Peyer's patch (tissue), 4 donors: ENCODE results near the gene SPTB.

Experiments
- POLR2A ChIP-seq, 2 donors: fragments of 450-650 bp; IDR thresholded peaks; one replicate each; pipeline ENCODE4 v1.5.1; 2017; ENCODE audit warnings: antibody characterized with exemption in 2 of 2, mild to moderate bottlenecking in 2 of 2, moderate library complexity in 2 of 2
- TF ChIP-seq, protein P1 (sequence below), 6 experiments: fragments of 450-650 bp in 4 of 6; fragments of 200-600 bp in 2 of 6; sonication (generic) in 1 of 6; IDR thresholded peaks; one replicate each; pipeline ENCODE4 v1.5.1; 2017 to 2019; ENCODE audit warnings: antibody characterized with exemption in 6 of 6, mild to moderate bottlenecking in 3 of 6, moderate library complexity in 1 of 6

DNA sequence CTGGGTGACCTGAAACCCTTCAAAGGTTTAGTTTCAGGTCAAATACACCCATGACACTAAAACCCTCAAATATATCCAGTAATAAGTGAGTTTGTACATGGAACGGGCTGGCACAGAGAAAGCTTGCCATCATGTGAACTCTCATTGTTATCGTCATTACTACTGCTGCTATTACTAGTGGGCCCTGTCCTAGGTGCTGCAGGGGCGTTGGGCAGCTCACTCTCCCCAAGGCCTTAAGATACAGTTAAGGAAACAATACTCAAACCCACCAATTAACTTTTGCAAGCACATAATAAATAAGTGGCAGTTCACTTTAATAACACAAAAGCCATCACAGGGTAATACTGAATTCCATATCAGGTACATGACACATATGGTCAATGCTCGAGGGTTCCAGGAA lies 71.3 kb downstream of the SPTB start:
- TF ChIP-seq POLR2A (IDR thresholded peaks at IDR 0.05): no peak
- TF ChIP-seq, protein P1, sequence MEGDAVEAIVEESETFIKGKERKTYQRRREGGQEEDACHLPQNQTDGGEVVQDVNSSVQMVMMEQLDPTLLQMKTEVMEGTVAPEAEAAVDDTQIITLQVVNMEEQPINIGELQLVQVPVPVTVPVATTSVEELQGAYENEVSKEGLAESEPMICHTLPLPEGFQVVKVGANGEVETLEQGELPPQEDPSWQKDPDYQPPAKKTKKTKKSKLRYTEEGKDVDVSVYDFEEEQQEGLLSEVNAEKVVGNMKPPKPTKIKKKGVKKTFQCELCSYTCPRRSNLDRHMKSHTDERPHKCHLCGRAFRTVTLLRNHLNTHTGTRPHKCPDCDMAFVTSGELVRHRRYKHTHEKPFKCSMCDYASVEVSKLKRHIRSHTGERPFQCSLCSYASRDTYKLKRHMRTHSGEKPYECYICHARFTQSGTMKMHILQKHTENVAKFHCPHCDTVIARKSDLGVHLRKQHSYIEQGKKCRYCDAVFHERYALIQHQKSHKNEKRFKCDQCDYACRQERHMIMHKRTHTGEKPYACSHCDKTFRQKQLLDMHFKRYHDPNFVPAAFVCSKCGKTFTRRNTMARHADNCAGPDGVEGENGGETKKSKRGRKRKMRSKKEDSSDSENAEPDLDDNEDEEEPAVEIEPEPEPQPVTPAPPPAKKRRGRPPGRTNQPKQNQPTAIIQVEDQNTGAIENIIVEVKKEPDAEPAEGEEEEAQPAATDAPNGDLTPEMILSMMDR (IDR thresholded peaks at IDR 0.05): no peak
